Left forelimb (tissue), 1 donor: ENCODE measurements around the gene HLCS.
"Not testable (repeated sequence)": the region's sequence is repeated elsewhere in the genome, so short reads cannot be mapped to it uniquely, and the experiment has no call there.

Source experiments
- DNase-seq: peaks from one replicate; pipeline ENCODE4 v3.0.0-alpha.2; 2018; ENCODE audit warnings: low spot score

The HLCS gene

DNA sequence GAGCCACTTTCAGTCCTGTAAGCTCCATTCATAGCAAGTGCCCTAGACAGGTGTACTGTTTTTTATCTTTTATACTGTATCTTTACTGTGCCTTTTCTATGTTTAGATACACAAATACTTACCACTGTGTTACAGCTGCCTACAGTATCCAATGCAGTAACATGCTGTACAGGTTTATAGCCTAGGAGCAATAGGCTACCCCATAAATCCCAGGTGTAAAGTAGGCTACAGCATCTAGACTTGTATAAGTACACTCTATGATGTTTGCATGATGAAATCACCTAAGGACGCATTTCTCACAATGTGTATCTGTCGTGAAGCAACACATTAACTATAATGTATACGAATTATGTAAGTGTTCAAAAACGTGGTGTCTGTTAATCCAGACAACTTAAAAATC is 10.7 kb downstream of the HLCS start:
- DNase-seq, result no peak

- not testable (repeated sequence) for DNase-seq
Observed at GRCh38 chr21:36952331-36952730, 14.1 kb downstream of the HLCS start.

- no peak for DNase-seq
Observed at GRCh38 chr21:36949171-36950141, 17.0 kb downstream of the HLCS start.

DNA sequence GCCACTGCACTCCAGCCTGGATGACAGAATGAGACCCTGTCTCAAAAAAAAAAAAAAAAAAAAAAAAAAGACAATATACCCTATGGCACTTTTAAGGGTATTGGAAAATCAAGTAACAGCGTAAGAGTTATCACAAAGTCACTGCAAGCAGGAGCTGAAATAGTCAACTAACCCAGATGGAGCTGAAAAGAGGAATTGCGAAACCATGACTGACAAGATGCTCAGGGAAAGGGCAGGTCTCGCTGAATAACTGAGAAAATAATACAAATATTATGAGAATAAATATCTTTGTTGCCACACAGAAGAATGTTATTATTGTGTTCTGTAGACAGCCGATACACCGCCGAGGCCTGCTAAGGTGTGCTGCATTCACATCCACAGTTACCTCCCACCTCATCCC is 17.8 kb downstream of the HLCS start:
- DNase-seq, result no peak

DNA sequence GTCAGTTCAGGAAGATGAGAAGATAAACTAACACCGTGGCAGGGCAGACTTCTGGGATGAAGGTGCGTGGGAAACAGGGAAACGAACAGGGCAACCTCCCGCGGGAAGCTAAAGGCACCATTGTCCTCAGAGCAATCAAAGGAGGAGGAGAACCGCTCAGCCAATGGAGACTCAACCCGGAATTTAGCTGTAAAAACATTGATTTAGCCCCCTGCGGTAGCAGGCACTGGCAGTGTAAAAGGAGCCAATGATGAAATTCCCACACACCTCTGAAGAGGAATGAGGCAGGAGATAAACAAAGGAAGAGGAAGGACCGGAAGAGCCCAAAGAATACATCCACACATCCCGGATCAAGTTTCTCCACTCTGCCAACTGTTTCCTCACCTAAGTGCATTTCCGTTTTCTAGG is 19.5 kb downstream of the HLCS start:
- DNase-seq, result no peak

DNA sequence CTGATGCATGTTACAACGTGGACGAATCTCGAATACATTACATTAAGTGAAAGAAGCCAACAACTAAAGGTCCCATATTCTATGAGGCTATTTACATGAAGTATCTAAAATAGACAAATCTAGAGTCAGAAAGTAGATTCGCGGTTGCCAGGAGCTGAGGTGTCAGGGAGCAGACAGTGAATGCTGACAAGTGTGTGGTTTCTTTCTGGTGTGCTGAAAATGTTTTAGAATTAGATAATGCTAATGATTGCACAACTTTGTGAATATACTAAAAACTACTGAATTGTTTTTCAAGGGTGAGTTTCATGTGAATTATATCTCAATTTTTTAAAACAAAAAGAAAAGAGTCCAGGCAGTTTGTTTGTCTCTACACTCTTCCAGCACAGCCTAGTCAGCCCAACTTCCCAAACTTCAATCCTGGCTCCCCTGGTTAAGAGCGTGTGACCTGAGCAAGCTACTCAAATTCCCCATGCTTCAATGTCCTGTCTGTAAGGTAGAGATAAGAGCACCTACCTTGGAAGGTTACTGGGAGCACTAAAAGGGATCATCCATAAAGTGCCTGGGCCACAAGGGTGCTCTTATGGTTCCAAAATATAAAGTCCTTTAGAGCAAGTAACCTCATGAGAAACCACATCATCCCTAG is 20.9 kb downstream of the HLCS start:
- DNase-seq, result no peak

DNA sequence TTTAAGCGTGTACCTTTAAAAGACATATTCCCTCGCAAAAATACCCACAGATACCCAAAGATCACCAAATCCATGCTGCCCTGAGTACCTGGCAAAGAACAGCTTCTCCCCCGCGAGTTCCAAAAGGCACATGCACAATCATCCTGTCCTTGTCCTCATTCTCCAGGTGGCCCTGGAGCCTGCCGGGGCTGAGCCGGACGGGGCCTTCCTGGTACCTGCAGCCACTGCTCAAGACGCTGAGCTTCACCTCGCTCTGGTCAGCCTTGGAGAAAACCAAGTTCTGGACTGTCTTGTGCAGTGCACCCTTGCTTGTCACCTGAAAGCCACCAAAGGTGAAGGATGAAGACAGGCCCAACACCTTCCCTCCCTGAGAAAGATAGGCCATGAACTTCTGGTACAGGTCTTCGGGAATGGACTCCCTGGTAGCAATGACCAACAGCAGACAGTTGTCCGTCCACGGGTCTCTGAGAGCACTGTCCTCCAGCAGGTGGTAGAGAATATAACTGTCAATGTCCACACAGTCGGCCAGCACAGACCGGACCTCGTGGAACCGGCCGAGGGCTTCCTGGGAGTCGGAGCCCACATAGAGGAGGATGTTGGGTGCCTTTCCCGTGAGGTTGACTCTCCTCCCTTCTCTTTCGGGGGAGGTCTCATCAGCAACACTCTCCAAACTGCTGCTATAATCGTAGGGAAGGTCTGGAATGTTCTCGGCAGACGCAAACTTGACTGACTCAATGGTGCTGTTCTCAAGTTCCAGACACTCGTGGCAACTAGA is 29.9 kb downstream of the HLCS start:
- DNase-seq, result no peak

DNA sequence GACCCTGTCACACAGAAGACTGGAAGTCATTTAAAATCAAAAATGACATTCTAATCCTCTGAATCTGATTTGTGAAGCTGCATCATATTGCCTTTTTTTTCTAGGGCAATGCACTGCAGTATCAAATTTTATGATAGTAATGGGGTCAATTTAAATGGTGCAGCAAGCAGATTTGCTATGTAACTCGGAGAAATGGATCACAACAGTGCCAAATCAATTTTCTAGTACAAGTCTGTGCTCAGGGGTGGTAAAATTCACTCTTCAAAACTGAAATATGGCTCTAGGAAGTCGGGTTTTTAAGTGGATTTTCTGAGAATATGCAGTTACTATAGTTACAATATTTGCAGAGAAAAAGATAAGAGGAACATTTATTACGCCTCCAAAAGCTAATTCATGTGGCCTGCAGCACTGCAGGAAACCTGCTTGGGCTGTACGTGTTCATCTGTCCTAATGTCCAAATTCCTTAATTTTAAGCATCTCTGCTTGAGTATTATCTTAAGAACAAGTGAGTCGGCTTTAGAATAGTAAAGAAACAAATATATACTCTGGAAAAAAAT is 31.5 kb downstream of the HLCS start:
- DNase-seq, result no peak

GRCh38 chr21:36932161-36932816 is 34.2 kb downstream of the HLCS start:
- DNase-seq, result no peak

DNA sequence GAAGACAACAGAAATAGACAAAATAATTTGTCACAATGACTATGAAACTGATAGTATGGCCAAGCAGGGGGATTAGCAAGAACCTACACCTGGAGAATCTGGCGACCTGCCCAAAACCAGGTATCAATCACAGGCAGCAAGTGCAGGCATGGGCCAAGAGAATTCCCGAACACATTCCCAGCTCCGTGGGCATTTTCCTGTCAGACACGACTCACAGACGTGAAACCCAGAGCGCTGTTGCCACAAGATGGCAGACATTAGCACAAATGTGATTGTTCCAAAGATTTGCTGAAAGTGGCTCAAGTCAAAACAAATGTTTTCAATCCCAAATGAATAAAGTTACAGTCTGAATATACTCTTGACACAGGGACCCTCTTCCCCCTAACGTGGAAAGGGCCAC is 36.8 kb downstream of the HLCS start:
- no peak for DNase-seq

DNA sequence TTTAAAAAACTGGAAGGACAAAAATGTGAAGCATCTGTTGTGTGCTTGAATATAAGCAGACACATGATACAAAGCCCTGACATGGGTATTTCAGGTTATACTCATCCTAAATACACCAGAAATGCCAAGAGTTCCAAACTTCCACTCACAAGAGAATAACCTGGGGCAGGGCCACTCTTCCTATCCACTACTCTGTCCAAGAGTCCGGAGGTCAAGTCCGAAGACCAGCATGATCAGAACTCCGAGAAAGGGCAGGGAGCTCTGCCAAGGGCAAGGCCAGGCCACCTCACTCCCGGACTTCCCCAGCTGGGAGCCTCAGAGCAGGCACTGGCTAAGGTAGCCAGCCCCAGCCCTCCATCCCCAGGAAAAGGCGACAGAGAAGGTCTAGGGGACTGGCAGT is 37.5 kb downstream of the HLCS start:
- no peak for DNase-seq

DNA sequence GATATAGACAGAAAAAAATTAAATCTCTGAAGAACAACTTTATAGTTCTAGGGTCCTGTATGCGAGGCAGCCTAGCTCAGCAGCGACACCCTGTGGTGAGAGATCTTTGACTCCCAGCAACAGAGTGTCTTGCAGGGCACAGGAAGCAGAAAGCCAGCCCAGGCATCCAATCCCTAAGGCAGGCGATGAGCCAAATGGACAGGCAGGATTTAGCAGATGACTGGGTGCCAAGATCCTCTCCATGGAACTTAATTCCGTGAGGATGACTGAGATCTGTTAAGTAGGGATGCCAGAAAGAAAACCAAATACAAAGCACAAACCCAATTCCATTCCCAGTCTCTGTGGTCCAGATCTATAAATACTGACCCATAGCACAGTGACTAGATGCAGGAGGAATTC is 38.8 kb downstream of the HLCS start:
- DNase-seq, result peak; percentile 77

GRCh38 chr21:36926989-36927718 is 39.3 kb downstream of the HLCS start:
- no peak for DNase-seq

DNA sequence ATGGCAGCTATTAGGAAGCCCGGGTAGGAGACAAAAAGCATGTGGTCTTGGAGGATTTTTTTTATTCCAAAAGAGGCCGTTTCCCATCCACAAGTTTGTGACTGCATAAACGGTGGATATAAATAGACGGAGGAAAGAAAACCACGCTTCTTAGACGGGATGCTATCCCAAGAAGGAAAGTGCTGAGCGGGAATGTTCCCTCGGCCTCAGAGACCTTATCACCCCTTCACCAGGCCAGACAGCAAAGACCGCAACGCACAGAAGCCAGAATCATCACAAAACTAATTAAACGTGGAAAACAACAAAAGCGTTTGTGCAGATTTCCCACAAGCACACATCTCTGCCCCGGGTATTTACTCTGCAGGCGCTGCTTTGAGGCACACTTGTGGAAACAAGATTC is 43.2 kb downstream of the HLCS start:
- DNase-seq, result no peak

GRCh38 chr21:36922861-36923260 is 43.6 kb downstream of the HLCS start:
- DNase-seq, result no peak

GRCh38 chr21:36918291-36918690 is 48.2 kb downstream of the HLCS start:
- DNase-seq, result no peak

GRCh38 chr21:36917471-36918158 is 48.9 kb downstream of the HLCS start:
- DNase-seq, result no peak

GRCh38 chr21:36916718-36917117 is 49.8 kb downstream of the HLCS start:
- DNase-seq, result no peak

GRCh38 chr21:36915696-36916245 is 50.7 kb downstream of the HLCS start:
- no peak for DNase-seq

- DNase-seq, result no peak
Observed at GRCh38 chr21:36915014-36915695, 51.3 kb downstream of the HLCS start.
